Measurements from ENCODE around the gene CDC20. TPM values are rescaled to one million over a fixed set of nuclear protein-coding genes. Genes with fewer than 3 reads are reported as not detected.

Gene CDC20
- total RNA-seq, 1 experiment from 2014 or later, result 123 TPM

- Histone ChIP-seq H3K36me3 (ENCODE audit: control insufficient read depth, insufficient read depth, low read length) (no peaks in the 10 kb centered on the region), H3K27me3 (replicated peaks; ENCODE audit: control insufficient read depth, insufficient read depth, low read length) (no peaks in the 10 kb centered on the region), H3K9me3 (no peaks in the 10 kb centered on the region), H3K4me1 (no peaks in the 10 kb centered on the region; the same call in 1 of the 2 replicates), H3K4me3 (ENCODE audit: low read depth, low read length) (no peak overlapping the region)
- ChIA-PET POLR2A (no interaction called here), CTCF (no interaction called here)
- H3K36me3 Mint-ChIP-seq (ENCODE audit: insufficient read depth, unreplicated experiment), result peaks cover 14% of the 10 kb centered on the region
- DNase-seq, result no peak
- TF ChIP-seq CTCF (IDR thresholded peaks at IDR 0.05; ENCODE audit: insufficient read depth in 1 of 2, low read depth in 1 of 2, low read length in 1 of 2, severe bottlenecking in 1 of 2, unreplicated experiment in 1 of 2), result no peak
- peaks cover 14% of the 10 kb centered on the region for H3K4me1 Mint-ChIP-seq (ENCODE audit: low read depth, unreplicated experiment)
- intact Hi-C loops (cut with micrococcal nuclease; ENCODE audit: unreplicated experiment), result no loop called here
- no peaks in the 10 kb centered on the region for H3K9me3 Mint-ChIP-seq (ENCODE audit: unreplicated experiment)
- no TSS peak for BruUV-seq (replicated peaks)
- H3K4me3 Mint-ChIP-seq (ENCODE audit: unreplicated experiment), result no peak overlapping the region
- H3K27me3 Mint-ChIP-seq (ENCODE audit: insufficient read depth, unreplicated experiment), result no peaks in the 10 kb centered on the region
- H3K27ac Mint-ChIP-seq (ENCODE audit: unreplicated experiment), result no peak overlapping the region
Observed at GRCh38 chr1:43352881-43353280, 5.9 kb upstream of the CDC20 start.

GRCh38 chr1:43354471-43354870 is 4.3 kb upstream of the CDC20 start:
- no peaks in the 10 kb centered on the region for H3K36me3 ChIP-seq (ENCODE audit: control insufficient read depth, insufficient read depth, low read length)
- H3K4me3 ChIP-seq (ENCODE audit: low read depth, low read length), result no peak overlapping the region
- Mint-ChIP-seq H3K36me3 (ENCODE audit: insufficient read depth, unreplicated experiment) (peaks cover 12% of the 10 kb centered on the region), H3K4me3 (ENCODE audit: unreplicated experiment) (no peak overlapping the region), H3K4me1 (ENCODE audit: low read depth, unreplicated experiment) (peaks cover 8% of the 10 kb centered on the region), H3K9me3 (ENCODE audit: unreplicated experiment) (no peaks in the 10 kb centered on the region), H3K27ac (ENCODE audit: unreplicated experiment) (no peak overlapping the region), H3K27me3 (ENCODE audit: insufficient read depth, unreplicated experiment) (no peaks in the 10 kb centered on the region)
- BruUV-seq (replicated peaks), result no TSS peak
- TF ChIP-seq CTCF (IDR thresholded peaks at IDR 0.05; ENCODE audit: insufficient read depth in 1 of 2, low read depth in 1 of 2, low read length in 1 of 2, severe bottlenecking in 1 of 2, unreplicated experiment in 1 of 2), result no peak
- CTCF ChIA-PET, result no interaction called here
- H3K9me3 ChIP-seq, result no peaks in the 10 kb centered on the region
- POLR2A ChIA-PET, result no interaction called here
- H3K4me1 ChIP-seq, result no peaks in the 10 kb centered on the region
- intact Hi-C loops (cut with micrococcal nuclease; ENCODE audit: unreplicated experiment), result no loop called here
- no peaks in the 10 kb centered on the region for H3K27me3 ChIP-seq (replicated peaks; ENCODE audit: control insufficient read depth, insufficient read depth, low read length)
- no peak for DNase-seq

- H3K27ac Mint-ChIP-seq (ENCODE audit: unreplicated experiment), result no peak overlapping the region
- H3K4me3 Mint-ChIP-seq (ENCODE audit: unreplicated experiment), result no peak overlapping the region
- Histone ChIP-seq H3K27me3 (replicated peaks; ENCODE audit: control insufficient read depth, insufficient read depth, low read length) (no peaks in the 10 kb centered on the region), H3K4me1 (peaks cover 3% of the 10 kb centered on the region), H3K9me3 (no peaks in the 10 kb centered on the region), H3K4me3 (ENCODE audit: low read depth, low read length) (no peak overlapping the region), H3K36me3 (ENCODE audit: control insufficient read depth, insufficient read depth, low read length) (no peaks in the 10 kb centered on the region)
- intact Hi-C loops (cut with micrococcal nuclease; ENCODE audit: unreplicated experiment), result no loop called here
- DNase-seq, result no peak
- H3K27me3 Mint-ChIP-seq (ENCODE audit: insufficient read depth, unreplicated experiment), result no peaks in the 10 kb centered on the region
- TF ChIP-seq CTCF (IDR thresholded peaks at IDR 0.05; ENCODE audit: insufficient read depth in 1 of 2, low read depth in 1 of 2, low read length in 1 of 2, severe bottlenecking in 1 of 2, unreplicated experiment in 1 of 2), result no peak
- H3K4me1 Mint-ChIP-seq (ENCODE audit: low read depth, unreplicated experiment), result peaks cover 6% of the 10 kb centered on the region
- no peaks in the 10 kb centered on the region for H3K9me3 Mint-ChIP-seq (ENCODE audit: unreplicated experiment)
- no TSS peak for BruUV-seq (replicated peaks)
- H3K36me3 Mint-ChIP-seq (ENCODE audit: insufficient read depth, unreplicated experiment), result peaks cover 15% of the 10 kb centered on the region
- CTCF ChIA-PET, result no interaction called here
- POLR2A ChIA-PET, result no interaction called here
Observed at GRCh38 chr1:43354936-43355335, 3.8 kb upstream of the CDC20 start.

All from Caco-2 (cell line).